Endothelial cell (in vitro differentiated cells): ENCODE data around the gene CEP250. TPM values are rescaled to one million over a fixed set of nuclear protein-coding genes. Genes with fewer than 3 reads are reported as not detected.

Source experiments
- DNase-seq: peaks from one replicate; pipeline ENCODE4 v3.0.0; 2021; ENCODE audit warnings: low spot score
- H3K27ac Mint-ChIP-seq: one replicate; pipeline ENCODE4 v1.8.0; 2021; ENCODE audit warnings: mixed read lengths, inconsistent platforms; ENCODE audit not compliant: unreplicated experiment
- H3K27me3 Mint-ChIP-seq: one replicate; pipeline ENCODE4 v1.8.0; 2021; ENCODE audit warnings: mild to moderate bottlenecking, moderate library complexity, mixed read lengths, inconsistent platforms; ENCODE audit not compliant: unreplicated experiment
- H3K36me3 Mint-ChIP-seq: one replicate; pipeline ENCODE4 v1.8.0; 2021; ENCODE audit warnings: mild to moderate bottlenecking, low read depth, mixed read lengths, inconsistent platforms; ENCODE audit not compliant: unreplicated experiment
- H3K4me1 Mint-ChIP-seq: one replicate; pipeline ENCODE4 v1.8.0; 2021; ENCODE audit warnings: mild to moderate bottlenecking, mixed read lengths, inconsistent platforms; ENCODE audit not compliant: unreplicated experiment
- H3K4me3 Mint-ChIP-seq: one replicate; pipeline ENCODE4 v1.8.0; 2021; ENCODE audit warnings: mild to moderate bottlenecking, mixed read lengths, inconsistent platforms; ENCODE audit not compliant: unreplicated experiment
- H3K9me3 Mint-ChIP-seq: one replicate; pipeline ENCODE4 v1.8.0; 2021; ENCODE audit warnings: mixed read lengths, inconsistent platforms; ENCODE audit not compliant: unreplicated experiment
- CTCF ChIP-seq: fragments of 200-600 bp; sonication (generic); IDR thresholded peaks from one replicate; pipeline ENCODE4 v1.5.0; 2021; ENCODE audit warnings: antibody characterized with exemption; ENCODE audit not compliant: unreplicated experiment
- total RNA-seq: library from RNA; stranded (reverse); fragmentation: NEBNext Ultra II Directional; extraction: Animal tissue kit (Norgen Biotek cat#: 25700); gene quantifications from one replicate; pipeline ENCODE4 v1.2.1, GENCODE V29; 2021; ENCODE audit not compliant: unreplicated experiment

Gene CEP250
- total RNA-seq, 1 donor from 2014 or later, result 30.7 TPM

- H3K36me3 Mint-ChIP-seq, result peaks cover 67% of the 10 kb centered on the region
- no peak for TF ChIP-seq CTCF
Observed at GRCh38 chr20:35499271-35499670, 43.9 kb downstream of the CEP250 start.

GRCh38 chr20:35502352-35502751 is 47.0 kb downstream of the CEP250 start:
- peaks cover 26% of the 10 kb centered on the region for H3K4me1 Mint-ChIP-seq
- peaks cover 11% of the 10 kb centered on the region for H3K27me3 Mint-ChIP-seq
- DNase-seq, result no peak
- H3K4me3 Mint-ChIP-seq, result peak overlapping the region; percentile 79
- peak overlapping the region; percentile 65 for H3K27ac Mint-ChIP-seq
- no peak for TF ChIP-seq CTCF
- H3K9me3 Mint-ChIP-seq, result no peaks in the 10 kb centered on the region
- peaks cover 70% of the 10 kb centered on the region for H3K36me3 Mint-ChIP-seq

More at GRCh38 chr20:35499271-35499670, 43.9 kb downstream of the CEP250 start:
- Mint-ChIP-seq H3K4me1 (peaks cover 24% of the 10 kb centered on the region), H3K27ac (no peak overlapping the region), H3K27me3 (peaks cover 10% of the 10 kb centered on the region), H3K4me3 (peak overlapping the region; percentile 28), H3K9me3 (no peaks in the 10 kb centered on the region)
- DNase-seq, result no peak

- TF ChIP-seq CTCF, result no peak
- Mint-ChIP-seq H3K4me3 (peak overlapping the region; percentile 28), H3K27me3 (peaks cover 11% of the 10 kb centered on the region), H3K27ac (peak overlapping the region; percentile 38), H3K4me1 (peaks cover 23% of the 10 kb centered on the region), H3K9me3 (no peaks in the 10 kb centered on the region), H3K36me3 (peaks cover 67% of the 10 kb centered on the region)
- DNase-seq, result no peak
Observed at GRCh38 chr20:35503281-35503680, 47.9 kb downstream of the CEP250 start.

- no peak for DNase-seq
- Mint-ChIP-seq H3K36me3 (peaks cover 64% of the 10 kb centered on the region), H3K4me3 (peak overlapping the region; percentile 28), H3K9me3 (no peaks in the 10 kb centered on the region), H3K27me3 (peaks cover 11% of the 10 kb centered on the region), H3K27ac (peak overlapping the region; percentile 38), H3K4me1 (peaks cover 23% of the 10 kb centered on the region)
- no peak for TF ChIP-seq CTCF
Observed at GRCh38 chr20:35503841-35504561, 48.6 kb downstream of the CEP250 start.

GRCh38 chr20:35504751-35505150 is 49.4 kb downstream of the CEP250 start:
- H3K9me3 Mint-ChIP-seq, result no peaks in the 10 kb centered on the region
- H3K36me3 Mint-ChIP-seq, result peaks cover 61% of the 10 kb centered on the region
- H3K4me3 Mint-ChIP-seq, result no peak overlapping the region
- H3K27me3 Mint-ChIP-seq, result peaks cover 11% of the 10 kb centered on the region
- peaks cover 23% of the 10 kb centered on the region for H3K4me1 Mint-ChIP-seq
- DNase-seq, result no peak
- no peak for TF ChIP-seq CTCF
- no peak overlapping the region for H3K27ac Mint-ChIP-seq
